GM12891 (cell line): ENCODE results near the gene PLEKHM2.

Source experiments
- POLR2A ChIP-seq: IDR thresholded peaks from 2 replicates; pipeline ENCODE4 v1.6.1; 2011; ENCODE audit warnings: low read depth, low read length, control low read depth
- POLR2AphosphoS5 ChIP-seq: IDR thresholded peaks from 2 replicates; pipeline ENCODE4 v1.6.1; 2011; ENCODE audit warnings: low read depth, low read length, control low read depth
- TAF1 ChIP-seq: IDR thresholded peaks from 2 replicates; pipeline ENCODE4 v1.6.1; 2011; ENCODE audit warnings: low read depth, low read length, control low read depth

- TF ChIP-seq POLR2A (no peak), POLR2AphosphoS5 (no peak), TAF1 (no peak)
These were observed 72.3 kb downstream of the PLEKHM2 start for GRCh38 chr1:15756143-15757015.
